NOMO-1 treated with dmso at 0.1 percent for 144 hours (cell line): ENCODE measurements around the gene PNMA6F.
"Not testable (repeated sequence)": the region's sequence is repeated elsewhere in the genome, so short reads cannot be mapped to it uniquely, and the experiment has no call there.

Source experiments
- DNase-seq: peaks from one replicate; lab custom pipeline; 2025; ENCODE audit not compliant: unreplicated experiment; lab: John Stamatoyannopoulos, UW

Gene PNMA6F

GRCh38 chrX:153303276-153304262 is 18.0 kb downstream of the PNMA6F start:
- no peak for DNase-seq

GRCh38 chrX:153302796-153303195 is 18.8 kb downstream of the PNMA6F start:
- no peak for DNase-seq

GRCh38 chrX:153301746-153302145 is 19.8 kb downstream of the PNMA6F start:
- no peak for DNase-seq

- DNase-seq: no peak
Observed at GRCh38 chrX:153299855-153300254, 21.7 kb downstream of the PNMA6F start.

- no peak for DNase-seq
Observed at GRCh38 chrX:153297376-153297775, 24.2 kb downstream of the PNMA6F start.

- DNase-seq: not testable (repeated sequence)
Observed at GRCh38 chrX:153293485-153294071, 28.0 kb downstream of the PNMA6F start.

- DNase-seq: not testable (repeated sequence)
Observed at GRCh38 chrX:153288807-153289206, 32.8 kb downstream of the PNMA6F start.

GRCh38 chrX:153285678-153286077 is 35.9 kb downstream of the PNMA6F start:
- DNase-seq: not testable (repeated sequence)

GRCh38 chrX:153283982-153284381 is 37.6 kb downstream of the PNMA6F start:
- DNase-seq: not testable (repeated sequence)

GRCh38 chrX:153281784-153282183 is 39.8 kb downstream of the PNMA6F start:
- not testable (repeated sequence) for DNase-seq

GRCh38 chrX:153279304-153279703 is 42.3 kb downstream of the PNMA6F start:
- DNase-seq: not testable (repeated sequence)

- not testable (repeated sequence) for DNase-seq
Observed at GRCh38 chrX:153276049-153276448, 45.5 kb downstream of the PNMA6F start.

- DNase-seq: not testable (repeated sequence)
Observed at GRCh38 chrX:153275418-153275817, 46.1 kb downstream of the PNMA6F start.

GRCh38 chrX:153272584-153272983 is 49.0 kb downstream of the PNMA6F start:
- not testable (repeated sequence) for DNase-seq

GRCh38 chrX:153272070-153272469 is 49.5 kb downstream of the PNMA6F start:
- not testable (repeated sequence) for DNase-seq
